Motor neuron (in vitro differentiated cells): ENCODE data around the gene NAP1L1. TPM values are rescaled to one million over a fixed set of nuclear protein-coding genes. Genes with fewer than 3 reads are reported as not detected.

Experiments
- ATAC-seq, 8 experiments: fragments of 200-7000 bp; cut with Tn5 transposase; replicated peaks in 6 of 8; 2 replicates each; pipeline ENCODE4 v1.8.0; 2021; ENCODE audit warnings: mild to moderate bottlenecking in 8 of 8, moderate library complexity in 8 of 8
- H3K27ac ChIP-seq, 2 donors: fragments of 250-450 bp; sonication (Bioruptor Pico); 2 replicates each; pipeline ENCODE4 v1.9.0; 2021; ENCODE audit warnings: antibody characterized with exemption in 2 of 2, mild to moderate bottlenecking in 2 of 2, moderate library complexity in 1 of 2
- H3K4me1 ChIP-seq, 2 donors: fragments of 250-450 bp; sonication (Bioruptor Pico); replicated peaks in 1 of 2; 2 replicates each; pipeline ENCODE4 v1.6.1; 2021; ENCODE audit warnings: antibody characterized with exemption in 2 of 2, mild to moderate bottlenecking in 2 of 2, moderate library complexity in 1 of 2
- H3K4me3 ChIP-seq, 5 donors: fragments of 250-450 bp; sonication (Bioruptor Pico); 2 replicates each; pipeline ENCODE4 v1.9.0; 2021; ENCODE audit warnings: antibody characterized with exemption in 5 of 5, mild to moderate bottlenecking in 5 of 5, moderate library complexity in 4 of 5
- WGBS, 10 experiments: fragments of 450-650 bp; shearing (Covaris generic); methylation state at CpG; one replicate each; pipeline ENCODE4 v1.0.0; 2022; 5-methylcytosine and 5-hydroxymethylcytosine counted together
- in situ Hi-C, 9 experiments: fragments of 400-800 bp; cut with MboI; loops; one replicate each; pipeline ENCODE4 v1.15.0; 2021; ENCODE audit warnings: low sequenced_read_pairs in 9 of 9, low pct_unique_long_range_greater_than_20kb in 2 of 9; ENCODE audit not compliant: unreplicated experiment in 9 of 9
- total RNA-seq, 8 experiments: library from RNA; unstranded; fragments of 300-600 nt; gene quantifications; 2 replicates each; pipeline versions ENCODE4 v1.2.3 to v1.2.4, GENCODE V29; 2022

Gene NAP1L1
- total RNA-seq, 8 experiments from 2014 or later, result 293 to 577 (median 414) TPM

GRCh38 chr12:76080017-76080728 lies 4.3 kb downstream of the NAP1L1 start:
- no peak for ATAC-seq
- Histone ChIP-seq H3K27ac (no peak overlapping the region), H3K4me3 (no peak overlapping the region), H3K4me1 (peaks cover 7 to 19% of the 10 kb centered on the region in 2 donors)
- in situ Hi-C loops, result loop anchor here in 1 of 9 experiments (25.0 kb wide), 1 partner anchor 257 kb away; the partner anchor contains the start of gene BBS10
- WGBS, 10 experiments, result 65 to 100% (median 82%) methylated on average over 1 to 2 of the region's 2 CpGs; no CpG with 5 or more reads in 3 of the 10 experiments

GRCh38 chr12:76078748-76079147 lies 5.7 kb downstream of the NAP1L1 start:
- in situ Hi-C loops, result loop anchor here in 1 of 9 experiments (25.0 kb wide), 1 partner anchor 259 kb away; the partner anchor contains the start of gene BBS10
- no peak overlapping the region for H3K4me3 ChIP-seq
- H3K27ac ChIP-seq, result no peak overlapping the region
- 67 to 100% (median 92%) methylated on average over 1 to 2 of the region's 2 CpGs; no CpG with 5 or more reads in 1 of the 10 experiments for WGBS, 10 experiments
- H3K4me1 ChIP-seq, result peaks cover 7 to 19% of the 10 kb centered on the region in 2 donors
- ATAC-seq, result no peak

- H3K27ac ChIP-seq, result no peak overlapping the region
- ATAC-seq, result no peak
- in situ Hi-C loops, result loop anchor here in 1 of 9 experiments (25.0 kb wide), 1 partner anchor 262 kb away; the partner anchor contains the start of gene BBS10
- 60 to 100% (median 100%) methylated on average over 1 of the region's 1 CpG; no CpG with 5 or more reads in 2 of the 10 experiments for WGBS, 10 experiments
- no peak overlapping the region for H3K4me3 ChIP-seq
- peaks cover 0 to under 1% of the 10 kb centered on the region in 2 donors for H3K4me1 ChIP-seq
Measured at GRCh38 chr12:76075448-76075847, 9.0 kb downstream of the NAP1L1 start.

GRCh38 chr12:76074701-76075336 lies 9.7 kb downstream of the NAP1L1 start:
- Histone ChIP-seq H3K4me1 (no peaks in the 10 kb centered on the region), H3K27ac (no peak overlapping the region), H3K4me3 (no peak overlapping the region)
- in situ Hi-C loops, result loop anchor here in 3 of 9 experiments (25.0 kb wide), 2 partner anchors 262 to 387 kb away; partner anchors contain the start of gene BBS10 (in 2 of the 3)
- ATAC-seq, result peak in 1 of 8 experiments; percentile 35
- WGBS, 10 experiments, result 63 to 100% (median 100%) methylated on average over 1 of the region's 1 CpG; no CpG with 5 or more reads in 5 of the 10 experiments

- Histone ChIP-seq H3K4me3 (no peak overlapping the region), H3K27ac (no peak overlapping the region), H3K4me1 (no peaks in the 10 kb centered on the region)
- no peak for ATAC-seq
- in situ Hi-C loops, result loop anchor here in 2 of 9 experiments (25.0 kb wide), 2 partner anchors 264 to 389 kb away; partner anchors contain the start of gene BBS10 (in 1 of the 2)
Measured at GRCh38 chr12:76073561-76073960, 10.9 kb downstream of the NAP1L1 start.

- no peaks in the 10 kb centered on the region for H3K4me1 ChIP-seq
- no peak overlapping the region for H3K27ac ChIP-seq
- 35 to 100% (median 90%) methylated on average over 1 to 3 of the region's 3 CpGs; no CpG with 5 or more reads in 2 of the 10 experiments for WGBS, 10 experiments
- in situ Hi-C loops, result loop anchor here in 2 of 9 experiments (25.0 kb wide), 2 partner anchors 265 to 390 kb away; partner anchors contain the start of gene BBS10 (in 1 of the 2)
- ATAC-seq, result no peak
- H3K4me3 ChIP-seq, result no peak overlapping the region
Measured at GRCh38 chr12:76072568-76072967, 11.9 kb downstream of the NAP1L1 start.

GRCh38 chr12:76069339-76069738 lies 15.1 kb downstream of the NAP1L1 start:
- in situ Hi-C loops, result loop anchor here in 2 of 9 experiments (10.0 to 25.0 kb wide), 3 partner anchors 268 to 393 kb away; partner anchors contain the start of gene BBS10 (in 2 of the 2)
- no peak overlapping the region for H3K27ac ChIP-seq
- no peaks in the 10 kb centered on the region for H3K4me1 ChIP-seq
- no peak overlapping the region for H3K4me3 ChIP-seq
- no peak for ATAC-seq

- Histone ChIP-seq H3K27ac (no peak overlapping the region), H3K4me3 (no peak overlapping the region), H3K4me1 (no peaks in the 10 kb centered on the region)
- ATAC-seq, result no peak
- in situ Hi-C loops, result loop anchor here in 2 of 9 experiments (10.0 to 25.0 kb wide), 3 partner anchors 271 to 396 kb away; partner anchors contain the start of gene BBS10 (in 2 of the 2)
- WGBS, 10 experiments, result 92 to 100% (median 97%) methylated on average over 3 of the region's 3 CpGs
Measured at GRCh38 chr12:76065917-76066316, 18.6 kb downstream of the NAP1L1 start.

- peak in 1 of 8 experiments; percentile 43 for ATAC-seq
- Histone ChIP-seq H3K4me3 (no peak overlapping the region), H3K27ac (no peak overlapping the region), H3K4me1 (no peaks in the 10 kb centered on the region)
- in situ Hi-C loops, result loop anchor here in 2 of 9 experiments (10.0 to 25.0 kb wide), 3 partner anchors 272 to 397 kb away; partner anchors contain the start of gene BBS10 (in 2 of the 2)
- WGBS, 10 experiments, result 38 to 100% (median 100%) methylated on average over 1 of the region's 1 CpG; no CpG with 5 or more reads in 3 of the 10 experiments
Measured at GRCh38 chr12:76064904-76065303, 19.6 kb downstream of the NAP1L1 start.

GRCh38 chr12:76060111-76060510 lies 24.4 kb downstream of the NAP1L1 start:
- no peak overlapping the region for H3K4me3 ChIP-seq
- no peak overlapping the region for H3K27ac ChIP-seq
- WGBS, 10 experiments, result 0 to 80% (median 50%) methylated on average over 1 to 2 of the region's 2 CpGs; no CpG with 5 or more reads in 1 of the 10 experiments
- H3K4me1 ChIP-seq, result no peaks in the 10 kb centered on the region
- ATAC-seq, result no peak
- in situ Hi-C loops, result loop anchor here in 2 of 9 experiments (10.0 to 25.0 kb wide), 3 partner anchors 277 to 402 kb away; partner anchors contain the start of gene BBS10 (in 2 of the 2)

GRCh38 chr12:76057326-76057725 lies 27.2 kb downstream of the NAP1L1 start:
- ATAC-seq, result no peak
- Histone ChIP-seq H3K27ac (no peak overlapping the region), H3K4me3 (no peak overlapping the region), H3K4me1 (no peaks in the 10 kb centered on the region)
- 93 to 100% (median 98%) methylated on average over 2 to 7 of the region's 7 CpGs; no CpG with 5 or more reads in 2 of the 10 experiments for WGBS, 10 experiments
- in situ Hi-C loops, result loop anchor here in 2 of 9 experiments (25.0 kb wide), 2 partner anchors 280 to 405 kb away; partner anchors contain the start of gene BBS10 (in 1 of the 2)

GRCh38 chr12:76055393-76055792 lies 29.1 kb downstream of the NAP1L1 start:
- H3K4me1 ChIP-seq, result no peaks in the 10 kb centered on the region
- H3K4me3 ChIP-seq, result no peak overlapping the region
- H3K27ac ChIP-seq, result no peak overlapping the region
- in situ Hi-C loops, result loop anchor here in 2 of 9 experiments (25.0 kb wide), 2 partner anchors 282 to 407 kb away; partner anchors contain the start of gene BBS10 (in 1 of the 2)
- ATAC-seq, result peak in 2 of 8 experiments; percentile 23 to 87
- WGBS, 10 experiments, result 30 to 100% (median 57%) methylated on average over 1 to 2 of the region's 2 CpGs
